T-helper 1 cell treated with Interleukin-12 subunit alpha and Interleukin-12 subunit beta and Interleukin-4 antibody, amounts not matched to agents 30 ng/mL and 1 ng/mL, for 36 hours (primary cell): ENCODE results near the gene RAB38. TPM values are rescaled to one million over a fixed set of nuclear protein-coding genes. Genes with fewer than 3 reads are reported as not detected.

ENCODE experiments used
- intact Hi-C: fragments of 100-400 bp; cut with micrococcal nuclease; formaldehyde crosslinking; loops from one replicate; pipeline ENCODE4 v1.15.1; 2024
- total RNA-seq: library from RNA; stranded (reverse); gene quantifications from 2 replicates; pipeline ENCODE4 v1.2.3, GENCODE V29; 2022

RAB38 gene
- total RNA-seq, 1 donor from 2014 or later = 2.6 TPM

DNA sequence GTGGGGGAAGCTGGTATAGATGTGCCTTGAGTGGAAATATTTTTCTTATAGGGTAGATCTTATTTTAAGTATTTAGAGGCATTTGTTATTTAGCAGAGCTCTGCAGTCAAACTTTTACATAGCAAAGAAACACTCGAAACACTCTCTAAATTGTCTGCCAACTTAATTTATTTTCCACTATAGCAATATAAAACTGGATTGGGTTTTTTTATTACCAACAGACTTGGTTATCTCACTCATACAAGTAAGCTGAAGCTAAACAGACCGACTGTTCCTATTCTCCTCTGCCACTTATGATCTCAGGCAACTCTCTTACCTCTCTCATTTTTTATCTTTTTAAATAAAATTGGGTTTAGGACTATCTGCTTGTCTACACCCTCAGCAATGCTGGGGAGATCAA is 4.6 kb downstream of the RAB38 start:
- intact Hi-C loops = loop anchor here (5.0 to 10.0 kb wide), 2 partner anchors 68 to 134 kb away; no protein-coding TSS in a partner anchor

DNA sequence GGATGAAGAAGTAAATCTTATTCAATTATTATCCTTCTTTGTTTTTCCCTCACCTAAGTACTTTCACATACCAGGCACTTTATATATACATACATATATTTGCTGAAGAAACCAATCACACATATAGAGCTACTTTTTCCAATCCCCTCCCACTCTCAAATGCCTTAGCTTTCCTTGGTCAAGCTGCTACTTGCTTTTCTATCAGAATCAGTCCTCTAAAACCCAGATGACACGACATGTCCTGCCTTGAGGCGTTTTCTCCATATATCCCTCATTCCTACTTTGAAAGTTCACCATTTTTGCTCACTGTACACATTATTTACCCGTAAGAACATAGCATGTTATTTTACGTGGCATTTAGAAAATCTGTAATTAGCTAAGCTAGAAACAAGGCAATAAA is 5.4 kb downstream of the RAB38 start:
- intact Hi-C loops = loop anchor here (5.0 to 10.0 kb wide), 2 partner anchors 68 to 135 kb away; no protein-coding TSS in a partner anchor

DNA sequence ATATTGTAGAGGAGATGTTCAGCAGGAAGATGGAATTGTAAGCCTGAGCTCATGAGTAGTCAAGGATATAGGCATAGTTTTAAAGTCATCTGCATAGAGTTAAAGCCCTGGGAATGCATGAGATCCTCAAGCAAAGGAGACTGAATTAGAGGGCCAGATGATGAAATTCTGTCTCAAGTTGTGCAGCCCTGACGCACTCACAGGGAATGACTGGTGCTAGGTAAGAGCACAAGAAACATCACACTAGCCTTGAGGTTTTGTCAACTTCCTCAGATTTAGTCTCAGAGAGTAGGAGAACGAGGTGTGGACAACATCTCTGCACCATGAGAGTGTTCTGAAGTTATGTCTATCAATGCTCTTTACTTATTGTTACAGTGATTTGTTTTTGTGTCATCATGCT is 5.8 kb downstream of the RAB38 start:
- intact Hi-C loops = no loop called here

DNA sequence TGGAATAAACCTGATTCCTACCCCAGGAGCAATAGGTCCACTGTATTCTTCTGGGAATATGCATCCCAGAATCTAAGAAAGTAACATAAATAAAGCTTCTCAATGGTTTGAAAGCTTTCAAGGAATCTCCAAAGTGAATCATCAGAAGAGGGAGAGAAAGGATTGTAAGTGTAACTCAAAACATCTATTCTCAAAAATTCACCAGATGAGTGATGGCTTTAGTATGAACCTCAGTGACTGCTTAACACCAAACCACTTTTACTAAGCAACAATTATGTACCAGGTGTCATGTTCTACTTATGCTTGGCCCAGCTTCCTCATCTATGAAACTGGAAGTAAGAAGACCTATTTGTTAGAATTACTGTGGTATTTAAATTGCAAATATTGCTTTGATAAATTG is 7.4 kb downstream of the RAB38 start:
- intact Hi-C loops = no loop called here

DNA sequence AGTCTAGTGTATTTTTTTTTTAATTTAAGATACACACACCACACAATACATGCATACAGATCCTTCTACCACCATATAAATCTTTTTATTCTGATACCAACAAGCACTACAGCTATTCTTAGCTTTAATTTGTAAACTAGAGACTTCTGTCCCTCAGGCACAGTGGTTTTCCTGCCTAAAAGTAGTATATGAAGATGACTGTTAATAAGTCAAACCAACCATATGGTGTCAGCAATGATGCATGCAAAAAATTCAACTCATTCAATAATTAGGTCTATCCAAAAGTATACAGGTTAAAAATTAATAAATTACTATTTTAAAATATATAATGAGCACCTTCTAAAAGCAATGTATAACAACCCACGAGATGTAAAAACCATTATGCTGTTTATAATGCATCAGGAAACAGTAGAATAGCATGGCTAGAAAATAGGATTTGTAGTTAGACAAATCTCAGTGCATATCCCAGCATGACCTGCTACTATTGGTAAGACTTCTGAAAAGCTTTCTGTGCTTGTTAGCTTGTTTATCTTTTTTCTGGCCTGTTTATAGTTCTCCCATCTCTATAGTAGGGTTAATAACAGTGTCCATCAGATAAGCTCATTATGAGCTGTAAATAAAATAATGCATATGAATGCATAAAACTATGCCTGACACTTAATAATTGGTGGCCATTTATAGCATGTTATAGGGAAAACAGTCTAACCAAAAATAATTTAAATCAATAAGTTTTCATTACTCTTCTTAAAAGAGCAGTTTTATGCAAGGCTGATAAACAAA is 10.2 kb downstream of the RAB38 start:
- intact Hi-C loops = no loop called here

DNA sequence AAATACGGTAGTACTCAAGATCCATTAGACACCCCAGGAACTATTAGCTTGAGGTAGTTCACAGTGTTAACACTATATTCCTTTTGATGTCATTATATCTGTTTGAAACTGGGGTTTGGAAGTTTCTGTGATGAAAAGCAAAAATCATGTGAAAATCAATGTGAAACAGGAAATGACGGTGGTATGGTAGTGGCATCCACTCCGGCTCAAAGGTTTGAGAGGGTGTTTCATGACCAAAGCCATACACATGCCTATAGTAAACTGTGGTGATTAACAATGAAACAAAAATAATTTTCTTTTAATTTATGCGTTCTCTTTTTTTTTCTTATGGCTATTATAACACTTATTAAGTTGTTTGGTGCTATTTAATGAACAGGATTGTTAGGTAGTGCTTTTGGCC is 10.9 kb downstream of the RAB38 start:
- intact Hi-C loops = no loop called here

DNA sequence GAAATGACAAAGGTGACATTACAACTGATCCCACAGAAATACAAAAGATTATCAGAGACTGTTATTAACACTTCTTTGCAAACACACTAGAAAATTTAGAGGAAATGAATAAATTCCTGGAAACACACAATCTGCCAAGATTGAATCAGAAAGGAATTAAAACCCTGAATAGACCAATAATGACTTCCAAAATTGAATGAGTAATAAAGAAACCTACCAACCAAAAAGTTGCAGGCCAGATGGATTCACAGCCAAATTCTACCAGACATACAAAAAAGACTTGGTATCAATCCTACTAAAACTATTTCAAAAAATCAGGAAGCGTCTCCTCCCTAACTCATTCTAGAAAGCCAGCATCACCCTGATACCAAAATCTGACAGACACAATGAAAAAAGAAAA is 17.2 kb downstream of the RAB38 start:
- intact Hi-C loops = no loop called here

DNA sequence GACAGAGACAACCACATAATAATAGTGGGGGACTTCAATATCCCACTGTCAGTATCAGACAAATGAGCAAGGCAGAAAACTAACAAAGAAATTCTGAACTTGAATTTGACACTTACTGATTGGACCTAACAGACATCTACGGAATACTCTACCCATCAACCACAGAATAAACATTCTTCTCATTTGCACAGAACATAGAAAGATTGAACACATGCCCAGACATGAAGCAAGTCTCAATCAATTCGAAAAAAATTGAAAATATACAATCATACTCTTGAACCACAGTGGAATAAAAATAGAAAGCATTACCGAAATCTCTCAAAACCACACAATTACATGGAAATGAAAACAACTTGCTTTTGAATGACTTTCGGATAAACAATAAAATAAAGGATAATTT is 17.9 kb downstream of the RAB38 start:
- intact Hi-C loops = no loop called here

DNA sequence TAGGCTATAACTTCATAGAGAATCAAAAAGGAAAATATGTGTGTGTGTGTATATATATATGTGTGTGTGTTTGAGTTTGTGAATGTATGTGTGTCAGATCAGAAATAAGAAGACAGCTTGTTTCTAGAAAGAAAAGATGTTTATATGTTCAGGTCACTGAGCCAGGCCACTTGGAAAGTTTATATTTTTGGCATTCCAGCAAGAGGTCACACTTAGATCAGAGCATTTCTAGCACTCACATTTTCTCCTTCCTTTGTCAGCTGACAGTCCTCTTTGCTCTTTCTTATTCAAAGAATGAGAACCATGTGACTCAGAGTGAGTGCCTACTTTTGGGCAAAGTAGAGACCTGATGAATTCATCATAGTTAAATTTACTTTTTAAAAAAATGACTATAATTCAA is 22.9 kb downstream of the RAB38 start:
- intact Hi-C loops = no loop called here

DNA sequence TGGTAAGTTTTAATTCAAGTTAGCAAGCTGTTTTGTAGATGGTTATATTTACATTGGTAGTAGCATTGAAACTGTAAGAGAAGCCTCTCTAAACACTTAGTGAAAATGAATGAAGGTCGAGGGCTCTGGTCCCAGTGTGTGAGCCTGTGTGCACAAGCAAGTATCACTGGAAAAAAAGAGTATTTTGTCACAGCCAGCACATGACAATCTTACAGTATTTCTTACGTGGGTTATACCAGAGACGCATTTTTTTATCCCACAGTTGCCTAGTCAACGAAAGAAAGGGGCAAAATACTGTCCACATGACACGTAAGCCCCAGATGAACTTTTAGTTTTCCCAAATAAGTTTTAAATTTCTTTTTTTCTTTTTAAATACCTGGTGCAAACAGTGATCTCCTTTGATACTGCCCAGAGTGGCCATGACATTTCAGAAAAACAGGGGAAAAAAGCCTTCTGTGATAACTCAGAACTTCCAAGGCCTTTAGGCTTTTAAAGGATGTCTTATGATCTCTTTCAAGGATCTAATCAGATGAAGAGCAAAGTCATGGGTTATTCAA is 23.5 kb downstream of the RAB38 start:
- intact Hi-C loops = no loop called here

DNA sequence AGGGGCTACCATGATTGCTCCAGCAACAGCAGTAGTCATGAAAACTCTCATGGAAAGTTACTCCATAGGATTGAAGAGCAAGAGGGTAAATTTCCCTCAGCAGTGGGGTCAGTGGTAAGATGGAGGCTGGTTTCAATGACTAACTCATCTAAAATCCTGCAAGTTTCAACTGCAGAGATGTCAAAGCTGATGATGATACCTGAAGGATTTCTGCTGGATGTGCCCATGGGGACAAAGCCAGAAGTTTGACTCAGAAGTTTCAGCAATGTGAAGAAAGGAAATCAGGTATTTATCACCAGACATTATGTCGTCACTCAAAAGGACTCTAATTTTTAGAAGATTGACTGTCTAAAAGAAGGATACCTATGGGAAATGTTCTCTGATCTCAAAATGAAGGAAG is 29.1 kb downstream of the RAB38 start:
- intact Hi-C loops = no loop called here

DNA sequence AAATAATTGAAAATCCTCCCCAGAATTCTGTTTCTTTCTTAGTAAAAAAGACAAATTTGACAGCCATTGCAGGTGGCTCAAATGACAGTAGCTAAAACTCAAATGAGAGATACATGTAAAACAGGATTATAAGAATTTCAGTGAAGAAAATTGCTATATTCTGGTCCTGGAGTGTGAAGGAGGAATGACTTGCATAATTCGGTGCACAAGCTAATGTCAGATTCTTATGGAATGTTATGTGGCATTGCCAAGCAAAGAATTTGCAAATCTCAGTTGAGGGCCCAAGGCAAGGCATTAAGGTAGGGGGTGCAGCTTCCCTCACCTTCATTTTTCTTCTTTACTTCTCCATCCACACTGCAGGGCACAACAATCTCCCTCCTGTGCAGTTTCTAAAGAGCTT is 35.4 kb downstream of the RAB38 start:
- intact Hi-C loops = no loop called here

DNA sequence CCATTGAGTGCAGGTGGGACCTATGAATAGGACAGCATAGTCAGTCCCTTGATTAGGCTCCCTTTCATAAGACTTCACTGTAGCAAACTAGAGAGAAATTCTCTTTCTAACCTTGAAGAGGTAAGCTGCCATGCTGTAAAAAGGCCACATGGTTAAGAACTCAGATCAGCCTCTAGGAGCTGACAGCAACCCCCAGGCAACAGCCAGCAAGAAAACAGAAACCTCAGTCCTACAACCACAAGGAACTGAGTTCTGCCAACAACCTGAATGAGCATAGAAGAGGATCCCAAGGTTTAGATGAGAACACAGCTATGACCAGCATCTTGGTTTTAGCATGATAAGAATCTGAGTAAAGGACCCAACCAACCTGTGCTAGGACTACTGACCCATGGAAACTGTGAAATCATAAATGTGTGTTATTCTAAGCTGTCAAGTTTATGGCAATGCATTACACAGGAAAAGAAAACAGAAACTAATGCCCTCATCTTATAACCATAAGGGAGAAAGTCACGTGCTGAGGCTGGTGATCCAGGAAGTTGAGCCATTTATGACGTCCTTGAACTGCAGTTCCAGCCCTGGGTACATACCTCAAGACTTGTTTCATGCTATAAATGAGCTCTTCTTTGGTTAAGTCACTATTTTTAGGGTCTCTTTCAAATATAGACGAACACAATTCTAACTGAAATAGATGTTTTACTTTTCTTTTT is 43.3 kb downstream of the RAB38 start:
- intact Hi-C loops = no loop called here

DNA sequence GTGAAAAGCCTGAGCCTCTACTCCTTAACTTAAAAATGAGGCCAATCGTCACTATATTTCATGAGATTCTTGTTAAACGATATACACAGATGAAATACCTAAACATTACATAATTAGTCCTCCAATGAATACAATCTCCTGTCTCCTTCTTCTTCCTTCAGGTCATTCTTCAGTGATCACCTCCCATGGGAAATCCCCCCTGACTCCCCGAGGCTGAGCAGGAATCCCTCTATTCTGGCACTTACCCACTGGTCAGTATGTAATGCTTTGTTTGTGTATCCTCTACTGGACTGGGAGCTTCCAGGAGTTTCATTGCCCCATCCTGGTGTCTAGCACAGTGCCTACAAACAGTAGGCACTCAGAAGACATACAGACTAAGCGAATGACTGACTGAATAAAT is 52.3 kb downstream of the RAB38 start:
- intact Hi-C loops = no loop called here

DNA sequence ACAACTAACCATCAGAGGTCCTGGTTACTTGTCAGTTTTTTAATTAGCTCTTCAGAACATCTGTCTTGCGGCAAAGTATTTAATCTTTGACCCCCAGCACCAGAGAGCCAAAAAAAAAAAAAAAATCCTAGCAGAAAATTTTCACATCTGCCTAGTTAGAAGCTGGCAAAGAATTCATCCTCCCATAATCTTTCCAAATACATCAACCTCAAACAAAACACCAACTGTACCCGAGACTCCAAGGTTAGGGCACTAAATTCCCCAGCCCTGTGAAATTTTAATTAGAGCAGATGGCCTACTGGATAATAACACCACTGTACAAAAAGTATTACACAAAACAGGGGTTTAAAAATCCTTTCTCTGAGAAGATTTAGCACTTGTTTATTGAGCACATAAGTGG is 55.7 kb downstream of the RAB38 start:
- intact Hi-C loops = no loop called here

DNA sequence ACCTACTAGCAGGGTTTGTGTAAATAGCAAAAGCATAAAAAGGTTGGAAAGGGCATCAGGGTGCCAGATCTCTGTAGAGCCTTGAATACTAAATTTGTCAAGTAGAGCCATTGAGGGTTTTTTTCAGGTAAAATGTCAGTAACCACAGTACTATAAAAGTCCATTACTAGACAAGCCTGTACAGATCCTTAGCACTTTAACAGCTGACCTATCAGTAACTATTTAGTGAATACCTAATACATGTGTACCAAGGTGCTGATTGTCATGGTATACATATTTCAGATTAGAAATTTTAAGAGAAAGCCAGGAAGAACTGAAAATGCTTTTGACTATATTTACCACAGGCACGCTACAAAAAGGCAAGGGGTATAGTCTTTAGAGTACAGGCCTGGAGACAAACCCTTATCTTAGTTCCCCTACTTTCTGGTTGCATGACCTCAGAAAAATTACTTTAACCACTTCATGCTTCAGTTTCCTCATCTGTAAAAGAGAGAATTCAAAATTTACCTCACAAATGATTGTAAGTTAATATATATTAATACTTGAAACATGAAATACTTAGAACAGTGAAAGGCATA is 57.9 kb downstream of the RAB38 start:
- intact Hi-C loops = no loop called here

DNA sequence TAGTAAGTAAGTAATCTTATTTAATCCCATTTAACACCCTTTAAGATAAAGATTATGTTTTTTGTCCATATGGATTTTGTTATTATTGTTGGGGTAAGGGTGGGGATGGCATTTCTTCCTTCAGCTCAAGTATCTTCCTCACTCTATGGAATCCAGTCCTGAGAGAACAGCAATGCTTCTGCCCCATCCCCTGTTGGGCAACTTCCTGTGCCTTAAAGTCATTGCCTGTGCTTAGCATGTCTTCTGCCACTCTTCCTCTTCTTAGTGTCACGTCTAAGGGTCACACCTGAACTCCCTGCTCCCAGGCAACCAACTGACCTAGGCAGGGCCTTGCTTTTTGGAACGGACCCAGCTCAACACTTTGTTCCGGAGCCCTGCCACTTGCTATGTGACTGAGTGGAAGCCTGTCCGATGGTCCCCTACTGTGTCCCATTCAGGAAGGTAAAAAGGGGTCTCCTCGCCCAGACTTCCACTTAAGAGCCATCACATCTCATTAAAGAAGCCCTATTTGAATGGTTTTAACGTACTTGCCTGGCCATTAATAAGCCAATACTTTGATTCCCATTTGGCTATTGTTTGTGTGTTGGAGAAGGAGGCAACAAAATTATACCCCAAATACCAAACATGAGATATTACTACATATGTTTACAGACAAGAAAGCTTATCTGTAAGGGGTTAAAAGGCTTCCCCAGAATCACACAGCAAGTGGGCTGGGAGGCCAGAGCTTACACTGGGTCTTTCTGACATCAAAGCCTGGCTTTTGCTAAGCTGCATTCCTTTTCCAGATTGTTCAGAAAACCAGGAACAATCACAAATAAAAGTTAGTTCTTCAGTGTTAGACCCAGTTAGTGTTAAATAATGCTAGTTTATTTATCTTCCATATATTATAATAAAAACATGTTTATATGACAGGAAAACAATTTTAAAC is 59.2 kb downstream of the RAB38 start:
- intact Hi-C loops = no loop called here

DNA sequence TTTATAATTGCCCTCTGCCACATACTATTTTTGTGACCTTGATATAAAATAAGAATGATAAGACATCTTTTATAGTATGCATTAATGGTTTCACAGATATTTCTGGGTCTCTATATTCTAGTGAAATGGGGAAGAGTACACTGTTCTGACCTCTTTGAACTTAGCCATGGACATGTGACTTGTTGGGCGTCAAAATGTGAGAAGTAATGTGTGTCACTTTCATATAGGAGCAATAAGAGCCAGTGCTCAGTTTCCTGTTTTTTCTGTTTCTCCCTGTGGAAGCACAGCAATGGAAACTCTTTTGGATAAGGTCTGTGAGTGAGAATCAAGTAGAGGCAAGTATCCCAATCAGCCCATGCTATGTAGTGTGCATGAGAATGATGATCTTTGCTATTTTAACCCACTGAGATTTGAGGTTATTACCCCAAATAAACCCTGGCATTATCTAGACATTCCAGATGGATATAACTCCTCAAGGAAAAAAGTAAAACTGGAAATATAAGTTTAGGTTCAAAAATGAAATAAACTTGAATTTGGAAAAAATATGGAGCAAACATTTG is 60.7 kb downstream of the RAB38 start:
- intact Hi-C loops = no loop called here

DNA sequence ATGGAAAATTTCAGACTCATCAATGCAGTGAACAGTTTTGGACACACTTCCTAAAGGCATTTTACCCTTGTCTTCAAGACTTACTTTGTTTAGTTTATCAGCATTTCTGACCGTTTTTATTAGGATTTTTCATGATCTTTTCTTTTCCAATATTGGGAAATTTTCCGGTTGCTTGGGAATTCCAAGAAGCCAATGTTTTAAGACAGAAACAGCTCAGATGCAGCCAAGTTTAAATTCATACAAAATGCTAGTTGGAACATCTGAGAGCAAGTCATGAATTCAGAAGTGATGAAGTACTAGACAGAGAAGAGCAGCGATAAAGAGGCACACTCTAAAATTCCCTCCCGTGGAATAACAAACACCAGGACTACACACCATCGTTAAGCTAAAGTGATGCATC is 68.6 kb downstream of the RAB38 start:
- intact Hi-C loops = no loop called here

DNA sequence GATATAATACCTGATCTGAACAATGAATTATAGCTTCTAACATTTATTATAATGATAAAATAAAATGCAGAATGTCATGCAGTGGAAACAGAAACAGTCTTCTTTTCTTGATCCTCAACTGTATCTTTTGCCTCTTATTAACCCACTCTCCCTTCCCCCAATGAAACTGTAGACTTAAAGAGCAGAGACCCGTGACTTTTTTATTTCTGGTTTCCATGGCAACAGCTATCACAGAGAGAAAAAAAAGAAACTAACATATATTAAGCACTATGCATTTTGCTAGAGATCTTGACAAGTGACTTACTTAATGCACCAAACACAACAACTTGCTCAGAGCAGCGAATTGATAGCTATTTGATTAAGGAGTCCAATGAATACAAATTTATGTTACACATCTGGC is 69.3 kb downstream of the RAB38 start:
- intact Hi-C loops = no loop called here

DNA sequence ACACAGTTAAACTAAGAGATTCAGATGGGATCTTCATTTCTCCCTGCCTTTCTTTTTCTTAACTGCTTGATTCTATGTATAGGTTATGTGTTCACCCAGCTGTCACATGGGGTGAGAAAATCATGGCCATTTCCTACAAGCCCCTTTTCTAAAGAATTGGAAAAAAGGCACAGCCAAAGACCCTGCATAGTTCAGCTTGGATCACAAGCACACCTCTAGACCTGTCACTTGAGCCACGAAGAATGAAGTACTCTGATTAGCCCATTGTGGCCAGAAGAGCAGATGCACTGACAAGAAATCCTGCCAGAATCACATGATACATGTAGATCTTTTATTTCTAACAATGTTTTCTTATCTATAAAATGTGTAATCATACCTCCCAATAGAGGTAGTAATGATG is 69.7 kb downstream of the RAB38 start:
- intact Hi-C loops = no loop called here
